Measurements from ENCODE around the gene ARPC4. TPM values are rescaled to one million over a fixed set of nuclear protein-coding genes. Genes with fewer than 3 reads are reported as not detected.

The ARPC4 gene
- total RNA-seq, 2 donors from 2014 or later, result 121 to 152 TPM

GRCh38 chr3:9762871-9763270 lies 30.0 kb upstream of the ARPC4 start:
- TF ChIP-seq POLR2AphosphoS5 (IDR thresholded peaks at IDR 0.05) (no peak), CTCF (IDR thresholded peaks at IDR 0.05) (no peak), POLR2A (IDR thresholded peaks at IDR 0.05) (no peak)
- Histone ChIP-seq H3K36me3 (peaks cover 0 to 9% of the 10 kb centered on the region in 2 donors), H3K4me3 (no peak overlapping the region), H3K9me3 (no peaks in the 10 kb centered on the region), H3K27ac (no peak overlapping the region), H3K27me3 (replicated peaks; ENCODE audit: insufficient read depth) (no peaks in the 10 kb centered on the region), H3K4me1 (replicated peaks) (no peaks in the 10 kb centered on the region)
- DNase-seq (ENCODE audit: low spot score), result no peak
- 92% methylated on average over 8 of the region's 8 CpGs for WGBS
- intact Hi-C loops (cut with DNase I), result no loop called here

GRCh38 chr3:9765865-9766264 lies 27.0 kb upstream of the ARPC4 start:
- Histone ChIP-seq H3K9me3 (no peaks in the 10 kb centered on the region), H3K36me3 (no peaks in the 10 kb centered on the region), H3K4me3 (no peak overlapping the region), H3K27ac (no peak overlapping the region), H3K27me3 (replicated peaks; ENCODE audit: insufficient read depth) (no peaks in the 10 kb centered on the region), H3K4me1 (replicated peaks) (peaks cover 8% of the 10 kb centered on the region)
- DNase-seq (ENCODE audit: low spot score), result no peak
- TF ChIP-seq POLR2A (IDR thresholded peaks at IDR 0.05) (no peak), CTCF (IDR thresholded peaks at IDR 0.05) (no peak), POLR2AphosphoS5 (IDR thresholded peaks at IDR 0.05) (no peak)
- 86% methylated on average over 4 of the region's 4 CpGs for WGBS
- intact Hi-C loops (cut with DNase I), result no loop called here

GRCh38 chr3:9767418-9767817 lies 25.5 kb upstream of the ARPC4 start:
- peaks cover 8% of the 10 kb centered on the region for H3K4me1 ChIP-seq (replicated peaks)
- DNase-seq (ENCODE audit: low spot score), result no peak
- H3K27ac ChIP-seq, result no peak overlapping the region

GRCh38 chr3:9768141-9768775 lies 24.6 kb upstream of the ARPC4 start:
- no peak for DNase-seq (ENCODE audit: low spot score)
- H3K36me3 ChIP-seq, result no peaks in the 10 kb centered on the region
- 58% methylated on average over 6 of the region's 6 CpGs for WGBS
- peak overlapping the region in 1 of 2 donors; percentile 75 for H3K4me3 ChIP-seq
- H3K27ac ChIP-seq, result peak overlapping the region; percentile 91 to 96
- intact Hi-C loops (cut with DNase I), result no loop called here
- TF ChIP-seq POLR2AphosphoS5 (IDR thresholded peaks at IDR 0.05) (no peak), CTCF (IDR thresholded peaks at IDR 0.05) (no peak), POLR2A (IDR thresholded peaks at IDR 0.05) (no peak)
- H3K27me3 ChIP-seq (replicated peaks; ENCODE audit: insufficient read depth), result no peaks in the 10 kb centered on the region
- H3K9me3 ChIP-seq, result no peaks in the 10 kb centered on the region
- H3K4me1 ChIP-seq (replicated peaks), result peaks cover 8% of the 10 kb centered on the region

More at GRCh38 chr3:9767418-9767817, 25.5 kb upstream of the ARPC4 start:
- intact Hi-C loops (cut with DNase I), result no loop called here
- 67% methylated on average over 7 of the region's 7 CpGs for WGBS
- TF ChIP-seq POLR2AphosphoS5 (IDR thresholded peaks at IDR 0.05), result no peak
- no peaks in the 10 kb centered on the region for H3K27me3 ChIP-seq (replicated peaks; ENCODE audit: insufficient read depth)
- no peak overlapping the region for H3K4me3 ChIP-seq
- no peaks in the 10 kb centered on the region for H3K9me3 ChIP-seq
- no peaks in the 10 kb centered on the region for H3K36me3 ChIP-seq

- Histone ChIP-seq H3K4me1 (replicated peaks) (peaks cover 8% of the 10 kb centered on the region), H3K4me3 (peak overlapping the region; percentile 68 to 75), H3K27ac (peak overlapping the region; percentile 91 to 96), H3K9me3 (no peaks in the 10 kb centered on the region), H3K36me3 (no peaks in the 10 kb centered on the region), H3K27me3 (replicated peaks; ENCODE audit: insufficient read depth) (no peaks in the 10 kb centered on the region)
- TF ChIP-seq POLR2A (IDR thresholded peaks at IDR 0.05) (no peak), POLR2AphosphoS5 (IDR thresholded peaks at IDR 0.05) (no peak), CTCF (IDR thresholded peaks at IDR 0.05) (no peak)
- WGBS, result 43% methylated on average over 5 of the region's 5 CpGs
- intact Hi-C loops (cut with DNase I), result no loop called here
- no peak for DNase-seq (ENCODE audit: low spot score)
Observed at GRCh38 chr3:9769012-9769411, 23.9 kb upstream of the ARPC4 start.
